B cell (primary cell): ENCODE results near the gene SLC12A7.

Experiments
- CTCF ChIP-seq: fragments of 200-600 bp; IDR thresholded peaks from one replicate; pipeline ENCODE4 v1.8.0; 2022; ENCODE audit warnings: antibody characterized with exemption, mild to moderate bottlenecking
- EZH2 ChIP-seq: IDR thresholded peaks from 2 replicates; pipeline ENCODE4 v1.6.1; 2012; ENCODE audit warnings: borderline replicate concordance, low read depth, mild to moderate bottlenecking, moderate library complexity, low read length; ENCODE audit not compliant: insufficient read depth, poor library complexity, severe bottlenecking

GRCh38 chr5:1124205-1125029, 12.6 kb upstream of the SLC12A7 start:
- TF ChIP-seq EZH2 (no peak), CTCF (no peak)
